ENCODE data around the gene IMMP2L. TPM values are rescaled to one million over a fixed set of nuclear protein-coding genes. Genes with fewer than 3 reads are reported as not detected.

IMMP2L gene
- total RNA-seq, 4 donors from 2014 or later = 2.6 to 69.1 (median 34.7) TPM

DNA sequence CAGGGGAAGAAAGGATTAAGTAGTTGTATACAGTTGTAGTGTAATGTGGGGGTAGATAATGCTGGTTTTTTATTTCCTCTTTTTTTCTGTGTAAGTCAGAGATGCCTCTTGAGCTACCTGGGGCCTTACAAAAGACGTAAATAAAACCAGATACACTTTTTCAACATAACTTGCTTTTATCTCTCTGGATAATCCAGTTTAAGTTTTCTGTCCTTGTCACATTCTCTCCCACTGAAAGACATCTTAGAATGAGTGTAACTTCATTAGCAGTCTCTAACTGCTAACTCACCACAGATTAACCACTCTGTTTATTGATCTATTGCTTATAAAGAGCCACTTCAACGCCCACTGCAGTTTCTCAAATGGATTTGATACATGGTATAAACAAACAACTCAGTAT, 535.5 kb downstream of the IMMP2L start:
- intact Hi-C loops (cut with DNase I; ENCODE audit: low total_unique reads) = no loop called here
- H3K27me3 ChIP-seq = no peaks in the 10 kb centered on the region
- no peak for TF ChIP-seq CTCF (IDR thresholded peaks at IDR 0.05)
- TF ChIP-seq POLR2A (IDR thresholded peaks at IDR 0.05) = no peak
- no peak for DNase-seq
- no peak overlapping the region for H3K4me3 ChIP-seq
- no peaks in the 10 kb centered on the region for H3K36me3 ChIP-seq
- no peaks in the 10 kb centered on the region for H3K4me1 ChIP-seq
- H3K27ac ChIP-seq = no peak overlapping the region
- H3K9me3 ChIP-seq = no peaks in the 10 kb centered on the region

DNA sequence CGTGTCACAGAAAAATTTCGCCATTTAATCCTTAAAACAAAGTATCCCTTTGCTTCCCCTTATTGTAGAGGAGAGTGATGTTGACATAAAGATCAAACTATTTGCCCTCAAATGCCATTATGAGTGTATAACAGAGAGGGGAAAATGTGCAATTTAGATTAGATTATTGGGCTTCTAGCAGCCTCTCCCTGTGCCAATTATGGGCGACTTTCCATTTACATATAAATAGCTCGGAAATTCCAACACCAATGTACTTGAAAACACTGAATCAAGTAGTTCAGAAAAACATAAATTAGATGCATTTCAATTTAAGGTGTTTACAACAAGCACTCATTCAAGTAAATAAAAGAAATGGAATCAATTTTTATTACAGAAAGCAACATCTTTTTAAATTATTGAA, 535.9 kb downstream of the IMMP2L start:
- no peak for TF ChIP-seq CTCF (IDR thresholded peaks at IDR 0.05)
- DNase-seq = no peak
- Histone ChIP-seq H3K27ac (no peak overlapping the region), H3K9me3 (no peaks in the 10 kb centered on the region), H3K36me3 (no peaks in the 10 kb centered on the region), H3K27me3 (no peaks in the 10 kb centered on the region), H3K4me3 (no peak overlapping the region), H3K4me1 (no peaks in the 10 kb centered on the region)
- intact Hi-C loops (cut with DNase I; ENCODE audit: low total_unique reads) = no loop called here

- intact Hi-C loops (cut with DNase I; ENCODE audit: low total_unique reads) = no loop called here
- no peak for DNase-seq
Measured at GRCh38 chr7:111025006-111025405, 537.3 kb downstream of the IMMP2L start.

GRCh38 chr7:111018960-111019736, 543.1 kb downstream of the IMMP2L start:
- Histone ChIP-seq H3K4me1 (no peaks in the 10 kb centered on the region), H3K27me3 (no peaks in the 10 kb centered on the region), H3K4me3 (no peak overlapping the region), H3K36me3 (no peaks in the 10 kb centered on the region), H3K9me3 (no peaks in the 10 kb centered on the region), H3K27ac (no peak overlapping the region)
- no peak for TF ChIP-seq CTCF (IDR thresholded peaks at IDR 0.05)
- TF ChIP-seq POLR2A (IDR thresholded peaks at IDR 0.05) = no peak
- intact Hi-C loops (cut with DNase I; ENCODE audit: low total_unique reads) = no loop called here
- DNase-seq = no peak

More at GRCh38 chr7:111025006-111025405, 537.3 kb downstream of the IMMP2L start:
- no peak overlapping the region for H3K27ac ChIP-seq
- no peaks in the 10 kb centered on the region for H3K4me1 ChIP-seq
- H3K36me3 ChIP-seq = no peaks in the 10 kb centered on the region
- TF ChIP-seq CTCF (IDR thresholded peaks at IDR 0.05) (no peak), POLR2A (IDR thresholded peaks at IDR 0.05) (no peak)
- H3K9me3 ChIP-seq = no peaks in the 10 kb centered on the region
- no peak overlapping the region for H3K4me3 ChIP-seq
- H3K27me3 ChIP-seq = no peaks in the 10 kb centered on the region

DNA sequence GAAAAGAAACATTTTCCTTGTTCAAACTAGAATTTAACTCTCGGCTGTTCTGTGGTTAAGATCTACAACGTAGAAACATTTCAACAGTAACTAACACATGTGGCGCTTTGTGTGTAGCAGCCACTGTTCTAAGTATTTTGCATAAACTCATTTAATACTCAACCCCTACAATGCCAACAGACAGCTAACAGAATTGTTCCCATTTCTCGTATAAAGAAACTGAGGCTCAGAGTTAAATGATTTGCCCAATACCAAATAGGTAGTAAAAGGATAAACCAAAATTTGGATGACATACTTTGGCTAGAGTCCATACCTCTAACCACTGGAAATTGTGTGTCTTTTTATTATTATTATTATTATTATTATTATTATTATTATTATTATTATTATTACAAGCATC, 543.8 kb downstream of the IMMP2L start:
- Histone ChIP-seq H3K27ac (no peak overlapping the region), H3K4me3 (no peak overlapping the region), H3K36me3 (no peaks in the 10 kb centered on the region), H3K27me3 (no peaks in the 10 kb centered on the region), H3K4me1 (no peaks in the 10 kb centered on the region), H3K9me3 (no peaks in the 10 kb centered on the region)
- intact Hi-C loops (cut with DNase I; ENCODE audit: low total_unique reads) = no loop called here
- TF ChIP-seq POLR2A (IDR thresholded peaks at IDR 0.05) (no peak), CTCF (IDR thresholded peaks at IDR 0.05) (no peak)
- no peak for DNase-seq

Data from uterus (tissue), 4 donors.